ENCODE measurements around the gene ABCC10. TPM values are rescaled to one million over a fixed set of nuclear protein-coding genes. Genes with fewer than 3 reads are reported as not detected.
"Not testable (repeated sequence)": the region's sequence is repeated elsewhere in the genome, so short reads cannot be mapped to it uniquely, and the experiment has no call there.

The ABCC10 gene
- total RNA-seq, 1 experiment from 2014 or later = 8.4 TPM

GRCh38 chr6:43437700-43438099 lies 10.4 kb downstream of the ABCC10 start:
- DNase-seq (ENCODE audit: low read depth) = no peak

- DNase-seq (ENCODE audit: low read depth) = no peak
Measured at GRCh38 chr6:43442935-43443334, 15.6 kb downstream of the ABCC10 start.

- DNase-seq (ENCODE audit: low read depth) = no peak
Measured at GRCh38 chr6:43444036-43444435, 16.7 kb downstream of the ABCC10 start.

GRCh38 chr6:43444582-43444981 lies 17.2 kb downstream of the ABCC10 start:
- no peak for DNase-seq (ENCODE audit: low read depth)

GRCh38 chr6:43445576-43445975 lies 18.2 kb downstream of the ABCC10 start:
- DNase-seq (ENCODE audit: low read depth) = no peak

- DNase-seq (ENCODE audit: low read depth) = no peak
Measured at GRCh38 chr6:43447604-43448003, 20.3 kb downstream of the ABCC10 start.

- no peak for DNase-seq (ENCODE audit: low read depth)
Measured at GRCh38 chr6:43448916-43449315, 21.6 kb downstream of the ABCC10 start.

GRCh38 chr6:43450699-43451131 lies 23.4 kb downstream of the ABCC10 start:
- no peak for DNase-seq (ENCODE audit: low read depth)

- no peak for DNase-seq (ENCODE audit: low read depth)
Measured at GRCh38 chr6:43451348-43451747, 24.0 kb downstream of the ABCC10 start.

- no peak for DNase-seq (ENCODE audit: low read depth)
Measured at GRCh38 chr6:43451939-43452338, 24.6 kb downstream of the ABCC10 start.

- no peak for DNase-seq (ENCODE audit: low read depth)
Measured at GRCh38 chr6:43452896-43453295, 25.6 kb downstream of the ABCC10 start.

- no peak for DNase-seq (ENCODE audit: low read depth)
Measured at GRCh38 chr6:43453831-43454230, 26.5 kb downstream of the ABCC10 start.

- no peak for DNase-seq (ENCODE audit: low read depth)
Measured at GRCh38 chr6:43454290-43454695, 27.0 kb downstream of the ABCC10 start.

- peak; percentile 72 for DNase-seq (ENCODE audit: low read depth)
Measured at GRCh38 chr6:43454696-43455530, 27.6 kb downstream of the ABCC10 start.

GRCh38 chr6:43455531-43456428 lies 28.4 kb downstream of the ABCC10 start, which contains the start of gene DLK2:
Gene DLK2, minus strand, starts transcription at chr6:43455548. Its CDS starts 723 bp downstream, at chr6:43454825.
- no peak for DNase-seq (ENCODE audit: low read depth)

GRCh38 chr6:43457643-43458042 lies 30.3 kb downstream of the ABCC10 start:
- no peak for DNase-seq (ENCODE audit: low read depth)

- DNase-seq (ENCODE audit: low read depth) = not testable (repeated sequence)
Measured at GRCh38 chr6:43458154-43458553, 30.8 kb downstream of the ABCC10 start.

- DNase-seq (ENCODE audit: low read depth) = no peak
Measured at GRCh38 chr6:43459535-43459934, 32.2 kb downstream of the ABCC10 start.

- no peak for DNase-seq (ENCODE audit: low read depth)
Measured at GRCh38 chr6:43460032-43460431, 32.7 kb downstream of the ABCC10 start.

- DNase-seq (ENCODE audit: low read depth) = no peak
Measured at GRCh38 chr6:43461936-43462335, 34.6 kb downstream of the ABCC10 start.

GRCh38 chr6:43464337-43464736 lies 37.0 kb downstream of the ABCC10 start:
- no peak for DNase-seq (ENCODE audit: low read depth)

GRCh38 chr6:43465948-43466347 lies 38.6 kb downstream of the ABCC10 start:
- DNase-seq (ENCODE audit: low read depth) = no peak

All from HT1080 (cell line).